ENCODE measurements around the gene INF2.
A peak's percentile ranks its signal among the peaks of the same experiment; 100 is the strongest.

INF2 gene

DNA sequence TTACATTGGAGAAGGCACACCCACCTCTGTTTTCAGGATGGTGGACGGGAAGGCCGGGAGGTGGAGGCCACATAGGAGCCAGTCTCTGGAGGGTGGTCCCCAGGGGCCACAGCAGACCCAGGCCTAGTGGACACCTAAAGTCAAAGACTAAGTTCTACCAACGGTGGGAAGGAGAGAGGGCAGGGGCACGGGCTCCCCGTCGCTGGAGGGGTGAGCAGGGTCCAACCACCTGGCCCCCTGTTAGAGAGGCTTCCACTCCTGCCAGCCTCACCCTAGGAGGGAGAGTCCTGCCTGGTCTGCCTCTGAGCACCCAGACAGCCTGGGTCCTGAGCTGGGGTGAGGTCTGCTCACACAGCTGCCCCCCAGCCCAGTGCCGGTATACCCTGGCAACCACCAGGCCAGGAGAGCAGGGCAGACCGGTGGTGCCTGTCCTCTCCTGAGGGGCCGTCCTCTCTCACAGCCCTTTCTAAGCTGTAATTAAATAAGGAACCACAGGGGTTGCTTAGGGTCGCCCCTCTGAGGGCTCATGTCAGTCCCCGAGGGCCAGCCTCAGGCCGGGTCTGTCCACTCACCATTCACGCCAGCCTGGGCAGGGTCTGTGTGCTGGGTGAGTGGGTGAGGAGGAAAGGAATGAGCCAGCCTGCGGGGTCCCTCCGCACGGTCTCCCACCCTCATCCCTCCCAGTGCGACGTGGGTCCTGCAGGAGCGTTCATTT lies 2.3 kb downstream of the INF2 start:
- no peak for DNase-seq

DNA sequence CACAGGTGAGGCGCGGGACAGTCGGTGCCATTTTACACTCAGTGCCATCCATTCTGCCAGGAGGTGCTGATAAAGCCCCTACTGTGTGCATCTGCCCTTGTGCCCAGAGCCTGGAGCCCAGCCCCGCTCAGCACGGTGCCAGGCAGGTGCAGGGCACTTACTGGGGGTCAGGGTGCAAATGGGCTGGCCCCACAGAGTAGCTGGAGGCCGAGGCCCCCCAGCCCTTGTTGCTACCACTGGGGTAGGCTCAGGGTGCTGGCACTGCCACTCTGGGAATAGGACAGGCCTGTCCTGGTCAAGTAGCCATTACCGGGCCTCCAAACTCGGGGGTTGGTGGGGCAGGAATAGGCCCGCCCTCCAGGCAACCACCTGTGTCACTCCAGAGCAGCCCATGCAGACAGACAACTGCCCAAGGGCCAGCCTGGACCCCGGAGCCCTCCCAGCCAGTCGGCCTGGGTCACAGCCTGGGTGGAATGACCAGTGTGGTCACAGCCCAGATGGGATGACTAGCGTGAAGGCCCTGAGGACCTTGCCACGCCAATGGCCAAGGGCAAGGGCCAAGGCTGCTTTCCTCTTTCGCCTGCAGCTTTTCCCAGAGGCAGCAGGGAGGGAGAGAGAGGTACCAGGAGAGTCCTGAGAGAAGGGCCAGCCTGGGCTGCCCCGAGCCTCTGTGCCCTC lies 3.0 kb downstream of the INF2 start:
- DNase-seq, result no peak

DNA sequence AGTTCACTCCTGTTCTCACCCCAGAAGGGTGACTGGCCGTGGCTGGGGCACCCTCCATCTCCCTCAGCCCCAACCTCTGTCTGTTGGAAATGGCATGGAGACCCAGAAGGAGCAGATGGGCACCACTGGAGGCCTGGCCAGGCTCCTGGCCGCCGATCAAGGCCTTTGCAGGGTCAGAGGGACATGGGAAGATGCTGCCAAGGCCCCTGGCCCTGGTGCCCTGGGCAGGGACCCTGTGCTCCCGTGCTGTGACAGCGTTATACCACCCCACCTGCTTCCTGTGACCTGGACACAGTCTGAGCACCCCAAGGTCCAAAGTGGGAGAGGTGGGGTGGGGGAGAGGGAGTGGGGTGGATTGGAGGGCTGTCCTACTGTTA lies 3.5 kb downstream of the INF2 start:
- no peak for DNase-seq

- no peak for DNase-seq
These were observed 4.3 kb downstream of the INF2 start for GRCh38 chr14:104693482-104694431.

DNA sequence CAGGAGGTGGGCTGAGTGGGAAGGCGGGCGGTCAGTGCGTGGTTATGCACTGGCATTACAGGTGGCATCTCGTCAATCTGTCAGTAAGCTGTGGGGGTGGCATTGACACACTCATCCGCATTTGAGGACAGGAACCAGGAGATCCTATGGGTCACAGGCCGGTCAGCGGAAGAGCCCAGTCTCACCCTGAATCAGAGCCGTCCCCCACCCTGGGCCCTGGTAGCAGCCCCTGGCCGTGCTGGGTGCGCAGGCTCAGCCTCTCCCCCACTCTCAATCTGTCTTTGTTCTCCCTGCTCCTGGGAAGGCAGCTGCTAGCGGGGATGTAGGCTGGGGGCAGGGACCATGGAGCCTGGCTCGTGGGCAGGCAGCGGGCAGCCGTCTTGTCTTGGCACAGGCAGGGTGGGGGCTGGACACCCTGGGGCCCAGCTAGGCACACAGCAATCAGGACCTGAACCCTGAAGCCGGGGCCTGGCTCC lies 5.1 kb downstream of the INF2 start:
- no peak for DNase-seq

DNA sequence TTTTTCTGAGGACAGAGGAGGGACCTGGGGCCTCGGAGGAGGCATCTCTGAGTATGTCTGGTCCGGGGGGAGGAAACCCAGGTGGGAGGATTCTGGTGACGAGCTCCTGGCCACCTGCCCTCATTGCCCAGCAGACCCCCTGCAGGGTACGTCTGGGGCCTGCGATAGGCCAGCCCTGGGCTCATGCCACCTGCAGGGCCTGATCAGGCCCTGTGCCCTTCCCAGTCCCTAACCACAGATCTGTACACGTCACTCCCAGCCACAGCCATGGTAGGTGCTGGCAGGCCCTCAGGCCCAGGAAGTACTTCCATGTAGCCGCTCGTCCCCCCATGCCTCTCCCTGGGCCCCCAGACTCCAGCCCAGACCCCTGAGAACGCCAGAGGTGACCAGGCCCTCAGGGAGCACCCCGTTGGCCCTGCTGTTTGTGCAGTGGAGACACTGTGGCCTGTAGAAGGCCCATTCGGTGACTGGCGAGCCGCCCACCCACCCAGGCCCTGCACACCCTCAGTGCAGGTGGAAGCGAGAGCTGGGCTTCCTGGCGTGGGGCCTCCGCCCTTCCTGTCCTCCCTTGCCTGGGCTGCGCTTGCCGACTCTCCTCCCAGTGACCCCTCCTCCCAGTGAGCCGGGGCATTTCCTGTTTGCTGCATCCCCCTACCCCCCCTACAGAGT lies 5.7 kb downstream of the INF2 start:
- peak; percentile 52 for DNase-seq

DNA sequence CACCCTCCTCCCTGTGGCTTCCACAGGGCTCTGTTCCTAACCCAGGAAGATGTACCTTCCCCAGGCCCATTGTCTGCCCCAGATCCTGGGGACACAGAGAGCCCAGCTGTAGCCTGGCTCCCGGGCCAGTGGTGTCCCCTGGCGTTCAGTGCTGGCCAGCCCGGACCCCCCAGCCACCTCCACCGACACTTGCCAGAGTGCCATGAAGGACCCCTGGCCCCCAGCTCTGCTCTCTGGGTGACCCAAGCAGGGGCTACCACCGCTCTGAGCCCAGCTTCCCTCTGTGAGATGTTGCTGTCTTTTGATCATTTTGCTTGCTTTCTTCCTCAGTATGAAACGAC lies 6.2 kb downstream of the INF2 start:
- no peak for DNase-seq

GRCh38 chr14:104696671-104697316 lies 7.4 kb downstream of the INF2 start:
- DNase-seq, result no peak

DNA sequence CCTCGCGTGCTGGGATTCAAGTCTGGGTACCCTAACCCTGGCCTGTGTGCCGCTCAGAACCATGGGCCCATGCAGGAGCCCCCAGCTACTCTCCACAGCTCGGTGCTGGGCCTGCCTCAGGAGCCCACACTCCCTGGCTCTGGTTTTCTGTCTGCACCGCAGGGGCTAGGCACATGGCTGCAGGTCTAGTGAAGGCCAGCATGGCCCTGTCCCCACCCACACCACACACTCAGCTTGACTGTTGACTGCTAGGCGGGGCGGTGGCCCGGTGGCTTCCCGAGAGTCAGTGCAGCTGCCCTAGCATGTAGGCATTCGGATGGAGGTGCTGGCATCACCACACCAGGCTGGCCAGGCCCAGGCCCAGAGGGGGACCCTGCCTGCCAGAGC lies 7.9 kb downstream of the INF2 start:
- DNase-seq, result no peak

- DNase-seq, result no peak
These were observed 8.6 kb downstream of the INF2 start for GRCh38 chr14:104697892-104698583.

DNA sequence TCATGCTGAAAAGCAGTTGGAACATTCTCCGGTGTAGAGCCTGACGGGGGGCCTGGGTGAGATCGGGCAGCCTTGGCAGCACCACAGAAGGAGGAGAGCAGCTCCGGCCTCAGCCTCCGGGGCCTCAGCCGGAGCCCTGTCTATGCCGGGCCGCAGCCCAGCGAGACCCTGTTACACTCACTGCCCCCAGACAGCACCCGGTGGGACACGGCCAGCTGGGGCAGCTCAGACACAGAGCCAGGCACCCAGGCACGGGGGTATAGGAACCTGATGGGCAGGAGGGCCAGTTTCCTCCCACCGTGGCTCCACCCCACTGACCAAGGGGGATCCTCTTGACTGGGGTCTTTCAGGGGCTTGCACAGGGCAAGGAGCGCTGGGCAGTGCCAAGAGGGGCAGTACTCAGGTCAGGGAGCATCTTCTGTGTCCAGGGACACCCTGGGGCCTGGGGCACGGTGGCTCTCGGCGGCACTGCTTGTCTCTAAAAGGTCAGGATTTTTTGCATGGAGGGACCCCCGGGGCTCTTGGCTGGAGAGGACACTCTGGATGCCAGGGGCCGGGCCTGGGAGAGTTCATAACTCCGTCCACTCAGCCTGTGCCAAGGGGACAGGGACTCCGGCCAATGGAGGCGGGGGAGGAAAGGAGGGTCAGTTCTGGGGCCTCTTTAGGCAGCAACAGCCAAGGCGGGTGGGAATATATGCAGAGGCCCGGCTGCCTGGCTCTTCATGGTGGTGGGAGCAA lies 9.4 kb downstream of the INF2 start:
- DNase-seq, result no peak

GRCh38 chr14:104699426-104699748 lies 10.0 kb downstream of the INF2 start:
- DNase-seq, result no peak

GRCh38 chr14:104700225-104700651 lies 10.8 kb downstream of the INF2 start:
- DNase-seq, result no peak

- DNase-seq, result no peak
These were observed 11.4 kb downstream of the INF2 start for GRCh38 chr14:104700747-104701217.

DNA sequence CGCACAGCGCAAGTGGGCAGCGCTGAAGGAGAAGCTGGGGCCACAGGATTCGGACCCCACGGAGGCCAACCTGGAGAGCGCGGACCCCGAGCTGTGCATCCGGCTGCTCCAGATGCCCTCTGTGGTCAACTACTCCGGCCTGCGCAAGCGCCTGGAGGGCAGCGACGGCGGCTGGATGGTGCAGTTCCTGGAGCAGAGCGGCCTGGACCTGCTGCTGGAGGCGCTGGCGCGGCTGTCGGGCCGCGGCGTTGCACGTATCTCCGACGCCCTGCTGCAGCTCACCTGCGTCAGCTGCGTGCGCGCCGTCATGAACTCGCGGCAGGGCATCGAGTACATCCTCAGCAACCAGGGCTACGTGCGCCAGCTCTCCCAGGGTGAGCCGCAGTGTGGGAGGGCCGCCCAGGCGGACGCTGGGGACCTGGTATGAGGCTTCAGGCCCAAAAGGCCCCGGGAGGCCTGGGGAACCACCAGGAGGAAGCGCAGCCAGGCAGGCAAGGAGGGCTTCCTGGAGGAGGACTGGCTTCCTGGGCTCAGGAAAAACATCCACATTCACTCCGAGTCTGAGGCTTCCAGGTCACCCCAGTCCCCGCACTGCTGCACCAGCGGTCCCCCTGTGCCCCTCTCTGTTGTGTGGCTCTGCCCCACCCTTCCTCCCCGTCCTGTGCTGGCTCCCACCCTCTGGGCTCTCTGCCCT lies 12.1 kb downstream of the INF2 start:
- DNase-seq, result no peak

DNA sequence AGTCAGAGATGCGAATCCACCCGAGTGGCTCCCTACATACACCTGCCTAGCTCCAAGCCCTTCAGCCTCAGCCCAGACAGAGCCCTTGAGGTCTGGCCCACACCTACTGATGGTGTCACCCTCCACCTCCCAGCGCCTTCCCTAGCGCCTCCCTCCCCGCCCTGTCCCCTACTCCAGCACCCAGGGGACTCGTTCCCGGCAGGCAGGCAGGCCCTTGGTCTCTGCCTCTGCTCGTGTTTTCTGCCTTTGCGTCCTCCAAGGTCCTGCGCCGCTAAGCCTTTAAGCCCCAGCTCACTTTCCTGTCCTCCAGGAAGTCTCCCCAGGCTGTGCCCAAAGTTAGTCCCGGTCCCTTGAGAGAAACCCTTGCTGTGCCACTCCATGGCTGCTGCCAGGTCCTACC lies 12.7 kb downstream of the INF2 start:
- DNase-seq, result no peak

- DNase-seq, result no peak
These were observed 13.3 kb downstream of the INF2 start for GRCh38 chr14:104702673-104703072.

DNA sequence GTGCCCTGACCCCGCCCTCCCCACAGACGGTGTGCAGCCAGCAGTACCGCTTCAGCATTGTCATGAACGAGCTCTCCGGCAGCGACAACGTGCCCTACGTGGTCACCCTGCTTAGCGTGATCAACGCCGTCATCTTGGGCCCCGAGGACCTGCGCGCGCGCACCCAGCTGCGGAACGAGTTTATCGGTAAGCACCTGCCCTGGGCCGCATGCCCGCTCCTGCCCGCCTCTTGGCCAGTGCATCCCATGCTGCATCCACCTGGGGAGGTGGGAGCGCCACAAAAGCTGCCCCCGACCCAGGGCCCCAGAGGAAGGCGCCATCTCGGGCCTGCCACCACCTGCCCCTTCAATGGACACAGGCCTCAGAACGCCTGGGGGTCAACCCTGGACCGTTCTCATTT lies 13.9 kb downstream of the INF2 start:
- DNase-seq, result no peak

DNA sequence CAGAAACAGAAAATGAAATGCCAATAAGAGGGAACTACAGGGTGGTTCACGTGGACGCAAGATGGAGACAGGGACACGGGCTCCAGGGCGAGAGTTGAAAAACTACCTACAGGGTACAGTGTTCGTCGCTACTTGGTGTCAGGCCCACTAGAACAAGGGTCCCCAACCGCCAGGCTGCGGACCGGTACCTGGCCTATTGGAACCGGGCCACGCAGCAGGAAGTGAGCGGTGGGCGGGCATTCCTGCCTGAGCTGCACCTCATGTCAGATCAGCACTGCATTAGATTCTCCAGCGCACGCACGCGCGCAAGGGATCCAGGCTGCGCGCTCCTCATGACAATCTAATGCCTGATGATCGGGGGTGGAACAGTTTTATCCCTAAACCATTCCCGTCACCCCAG lies 14.8 kb downstream of the INF2 start:
- DNase-seq, result no peak

GRCh38 chr14:104705340-104706047 lies 16.1 kb downstream of the INF2 start:
- DNase-seq, result no peak

All from NCI-H2029 treated with DMSO at 0.1 percent for 48 hours (cell line).